IMR-90 (cell line): ENCODE data around the gene TRAPPC10. TPM values are rescaled to one million over a fixed set of nuclear protein-coding genes. Genes with fewer than 3 reads are reported as not detected.

Experiments used
- ATAC-seq: fragments of 200-7000 bp; cut with Tn5 transposase; 2 replicates; pipeline ENCODE4 v1.9.1; 2020; ENCODE audit warnings: low read depth, mild to moderate bottlenecking, moderate library complexity
- BruUV-seq: library from RNA; stranded (reverse); fragments of 400-500 nt; replicated peaks from 2 replicates; lab custom pipeline; 2021; lab: Mats Ljungman, UMichigan
- CTCF ChIA-PET: fragments of 300-600 bp; formaldehyde crosslinking; extraction: SDS; loops from one replicate; lab custom pipeline; 2021; ENCODE audit warnings: antibody characterized with exemption; lab: Yijun Ruan, JAX
- POLR2A ChIA-PET: fragments of 300-600 bp; sonication (Branson Sonifier 250); formaldehyde crosslinking; loops from one replicate; lab custom pipeline; 2022; ENCODE audit warnings: antibody characterized with exemption; ENCODE audit not compliant: unreplicated experiment; lab: Charles Lee
- DNase-seq: peaks from one replicate; pipeline ENCODE4 v3.0.0; 2013
- H2AFZ ChIP-seq: replicated peaks from 2 replicates; pipeline ENCODE3; 2013; ENCODE audit warnings: low read length, mild to moderate bottlenecking; ENCODE audit not compliant: poor library complexity
- H2AK5ac ChIP-seq: 2 replicates; pipeline ENCODE4 v1.6.1; 2013; ENCODE audit warnings: low read depth, low read length, inconsistent platforms
- H2AK9ac ChIP-seq: replicated peaks from 2 replicates; pipeline ENCODE3; 2013; ENCODE audit warnings: mild to moderate bottlenecking, low read depth, low read length, moderate library complexity; ENCODE audit not compliant: poor library complexity
- H2BK120ac ChIP-seq: 2 replicates; pipeline ENCODE4 v1.6.1; 2013; ENCODE audit warnings: low read depth, low read length, inconsistent platforms
- H2BK15ac ChIP-seq: 3 replicates; pipeline ENCODE4 v1.6.1; 2013; ENCODE audit warnings: low read depth, low read length, inconsistent platforms
- H2BK20ac ChIP-seq: 2 replicates; pipeline ENCODE4 v1.6.1; 2013; ENCODE audit warnings: low read depth, mild to moderate bottlenecking, inconsistent platforms, low read length, moderate library complexity
- H2BK5ac ChIP-seq: 2 replicates; pipeline ENCODE4 v1.6.1; 2013; ENCODE audit warnings: mild to moderate bottlenecking, low read depth, low read length, inconsistent platforms; ENCODE audit not compliant: poor library complexity, severe bottlenecking
- H3K14ac ChIP-seq: replicated peaks from 2 replicates; pipeline ENCODE4 v1.6.1; 2013; ENCODE audit warnings: low read depth, low read length, inconsistent platforms
- H3K18ac ChIP-seq: 2 replicates; pipeline ENCODE4 v1.6.1; 2013; ENCODE audit warnings: low read depth, low read length, control low read depth
- H3K23ac ChIP-seq: 2 replicates; pipeline ENCODE4 v1.6.1; 2013; ENCODE audit warnings: low read depth, low read length, inconsistent platforms
- H3K27ac ChIP-seq: 2 replicates; pipeline ENCODE4 v1.5.1; 2013; ENCODE audit warnings: mild to moderate bottlenecking, control low read depth, low read length; ENCODE audit not compliant: insufficient read depth
- H3K27me3 ChIP-seq: 2 replicates; pipeline ENCODE4 v1.6.1; 2013; ENCODE audit warnings: low read length; ENCODE audit not compliant: control insufficient read depth, insufficient read depth
- H3K36me3 ChIP-seq: 2 replicates; pipeline ENCODE4 v1.6.1; 2013; ENCODE audit warnings: low read length, mixed read lengths; ENCODE audit not compliant: control insufficient read depth, insufficient read depth
- H3K4ac ChIP-seq: 2 replicates; pipeline ENCODE4 v1.6.1; 2013; ENCODE audit warnings: low read depth, low read length, inconsistent platforms
- H3K4me1 ChIP-seq: 2 replicates; pipeline ENCODE4 v1.6.1; 2013; ENCODE audit warnings: low read length, mixed read lengths; ENCODE audit not compliant: control insufficient read depth, insufficient read depth
- H3K4me2 ChIP-seq: 2 replicates; pipeline ENCODE4 v1.6.1; 2013; ENCODE audit warnings: low read depth, mild to moderate bottlenecking, control low read depth, low read length, moderate library complexity
- H3K4me3 ChIP-seq: 2 replicates; pipeline ENCODE4 v1.5.1; 2013; ENCODE audit warnings: low read depth, mild to moderate bottlenecking, control low read depth, low read length, moderate library complexity; ENCODE audit not compliant: insufficient read depth
- H3K56ac ChIP-seq: 2 replicates; pipeline ENCODE4 v1.6.1; 2013; ENCODE audit warnings: low read length, inconsistent platforms; ENCODE audit not compliant: insufficient read depth; ENCODE audit errors: extremely low read depth
- H3K79me1 ChIP-seq, 2 experiments: 2 replicates each; pipeline ENCODE4 v1.6.1; 2013; ENCODE audit warnings: low read length in 2 of 2, inconsistent platforms in 1 of 2, low read depth in 1 of 2
- H3K9ac ChIP-seq: 2 replicates; pipeline ENCODE4 v1.6.1; 2013; ENCODE audit warnings: low read depth, low read length, control low read depth
- H3K9me1 ChIP-seq: 2 replicates; pipeline ENCODE4 v1.6.1; 2013; ENCODE audit warnings: low read length, inconsistent platforms; ENCODE audit not compliant: insufficient read depth
- H3K9me3 ChIP-seq: 2 replicates; pipeline ENCODE4 v1.6.1; 2013; ENCODE audit warnings: low read length; ENCODE audit not compliant: control insufficient read depth, insufficient read depth
- H4K20me1 ChIP-seq: 2 replicates; pipeline ENCODE4 v1.6.1; 2013; ENCODE audit warnings: low read length, inconsistent platforms; ENCODE audit not compliant: insufficient read depth
- H4K5ac ChIP-seq: 2 replicates; pipeline ENCODE4 v1.6.1; 2013; ENCODE audit warnings: mild to moderate bottlenecking, low read depth, low read length, control low read depth
- H4K8ac ChIP-seq, 2 experiments: 2 replicates each; pipeline ENCODE4 v1.6.1; 2013; ENCODE audit warnings: low read depth in 2 of 2, low read length in 2 of 2, control low read depth in 1 of 2, inconsistent platforms in 1 of 2
- H4K91ac ChIP-seq: 2 replicates; pipeline ENCODE4 v1.6.1; 2013; ENCODE audit warnings: low read depth, low read length, inconsistent platforms; ENCODE audit not compliant: insufficient read depth
- BHLHE40 ChIP-seq: fragments of 150-350 bp; IDR thresholded peaks from 2 replicates; pipeline ENCODE4 v1.6.1; 2016; ENCODE audit warnings: mild to moderate bottlenecking, low read depth, low read length
- CEBPB ChIP-seq: IDR thresholded peaks from 2 replicates; pipeline ENCODE4 v1.6.1; 2012; ENCODE audit warnings: low read depth, low read length, improper control_type of control experiment
- MAFK ChIP-seq: IDR thresholded peaks from 2 replicates; pipeline ENCODE4 v1.6.1; 2012; ENCODE audit warnings: low read depth, low read length, improper control_type of control experiment
- NFE2L2 ChIP-seq: fragments of 150-350 bp; IDR thresholded peaks from 2 replicates; pipeline ENCODE4 v1.6.1; 2016; ENCODE audit warnings: low read depth, mild to moderate bottlenecking, low read length
- POLR2A ChIP-seq: IDR thresholded peaks from 2 replicates; pipeline ENCODE4 v1.6.1; 2012; ENCODE audit warnings: mild to moderate bottlenecking, low read depth, low read length
- RAD21 ChIP-seq: IDR thresholded peaks from 2 replicates; pipeline ENCODE4 v1.6.1; 2012; ENCODE audit warnings: low read length, improper control_type of control experiment
- RCOR1 ChIP-seq: IDR thresholded peaks from 2 replicates; pipeline ENCODE4 v1.6.1; 2012; ENCODE audit warnings: mild to moderate bottlenecking, low read length, improper control_type of control experiment; ENCODE audit not compliant: insufficient replicate concordance
- SMC3 ChIP-seq: fragments of 150-350 bp; IDR thresholded peaks from 2 replicates; pipeline ENCODE4 v1.6.1; 2016; ENCODE audit warnings: low read depth, mild to moderate bottlenecking, antibody characterized with exemption, low read length, moderate library complexity
- WGBS, 2 experiments: methylation state at CpG; one replicate each; pipeline versions ENCODE4 v1.1.5 to v1.1.7; 2013; ENCODE audit warnings: missing lambda C conversion rate in 2 of 2; ENCODE audit not compliant: insufficient read length in 1 of 2; ENCODE audit errors: extremely low coverage in 2 of 2; 5-methylcytosine and 5-hydroxymethylcytosine counted together
- dilution Hi-C: fragments of 300-500 bp; cut with HindIII; formaldehyde crosslinking; loops from one replicate; pipeline ENCODE4 v1.14.3; 2018; ENCODE audit warnings: low sequenced_read_pairs; ENCODE audit not compliant: unreplicated experiment
- in situ Hi-C: fragments of 300-500 bp; cut with MboI; formaldehyde crosslinking; loops from 3 replicates; pipeline ENCODE4 v1.14.3; 2019; ENCODE audit warnings: low sequenced_read_pairs, inconsistent platforms, mixed read lengths
- intact Hi-C: fragments of 100-400 bp; cut with micrococcal nuclease; formaldehyde crosslinking; loops from 2 replicates; pipeline ENCODE4 v1.10.0; 2022
- polyA plus RNA-seq, 3 experiments: library from polyadenylated mRNA; depleted of rRNA; stranded (reverse); fragments of >200 nt; gene quantifications; 2 replicates each; pipeline ENCODE4 v1.2.3, GENCODE V29; 2012; ENCODE audit warnings: low replicate concordance in 1 of 3
- total RNA-seq: library from RNA; depleted of rRNA; stranded (reverse); fragments of >200 nt; gene quantifications from 2 replicates; pipeline ENCODE4 v1.2.3, GENCODE V29; 2012
- TF ChIP-seq, protein P1 (sequence below): fragments of 150-350 bp; IDR thresholded peaks from 2 replicates; pipeline ENCODE4 v1.6.1; 2017; ENCODE audit warnings: mild to moderate bottlenecking, antibody characterized with exemption, low read length, low read depth
- TF ChIP-seq, protein P2 (sequence below): conservative IDR thresholded peaks from 2 replicates; pipeline ENCODE4 v1.5.1; 2012; ENCODE audit warnings: mild to moderate bottlenecking, low read depth, low read length, improper control_type of control experiment

The TRAPPC10 gene
- total and polyA plus RNA-seq, 2 of the 4 experiments (the other 2 are of a cell fraction): 17.8 to 18.1 TPM

GRCh38 chr21:43986544-43987451 is 25.3 kb upstream of the TRAPPC10 start:
- DNase-seq (no peak), ATAC-seq (no peak)
- H2AK9ac ChIP-seq: no peak overlapping the region
- H2AK5ac ChIP-seq: no peak overlapping the region
- H2BK5ac ChIP-seq: no peak overlapping the region
- no peak overlapping the region for H3K4me3 ChIP-seq
- H3K27me3 ChIP-seq: no peaks in the 10 kb centered on the region
- no peak overlapping the region for H2BK120ac ChIP-seq
- H3K4me1 ChIP-seq: no peaks in the 10 kb centered on the region; the same call in 1 of the 2 replicates
- no peak overlapping the region for H3K14ac ChIP-seq
- TF ChIP-seq POLR2A (no peak), BHLHE40 (no peak), RAD21 (no peak), RCOR1 (no peak), CEBPB (no peak), SMC3 (no peak), MAFK (no peak), NFE2L2 (no peak)
- TF ChIP-seq, protein P1, sequence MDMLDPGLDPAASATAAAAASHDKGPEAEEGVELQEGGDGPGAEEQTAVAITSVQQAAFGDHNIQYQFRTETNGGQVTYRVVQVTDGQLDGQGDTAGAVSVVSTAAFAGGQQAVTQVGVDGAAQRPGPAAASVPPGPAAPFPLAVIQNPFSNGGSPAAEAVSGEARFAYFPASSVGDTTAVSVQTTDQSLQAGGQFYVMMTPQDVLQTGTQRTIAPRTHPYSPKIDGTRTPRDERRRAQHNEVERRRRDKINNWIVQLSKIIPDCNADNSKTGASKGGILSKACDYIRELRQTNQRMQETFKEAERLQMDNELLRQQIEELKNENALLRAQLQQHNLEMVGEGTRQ: no peak
- TF ChIP-seq, protein P2, sequence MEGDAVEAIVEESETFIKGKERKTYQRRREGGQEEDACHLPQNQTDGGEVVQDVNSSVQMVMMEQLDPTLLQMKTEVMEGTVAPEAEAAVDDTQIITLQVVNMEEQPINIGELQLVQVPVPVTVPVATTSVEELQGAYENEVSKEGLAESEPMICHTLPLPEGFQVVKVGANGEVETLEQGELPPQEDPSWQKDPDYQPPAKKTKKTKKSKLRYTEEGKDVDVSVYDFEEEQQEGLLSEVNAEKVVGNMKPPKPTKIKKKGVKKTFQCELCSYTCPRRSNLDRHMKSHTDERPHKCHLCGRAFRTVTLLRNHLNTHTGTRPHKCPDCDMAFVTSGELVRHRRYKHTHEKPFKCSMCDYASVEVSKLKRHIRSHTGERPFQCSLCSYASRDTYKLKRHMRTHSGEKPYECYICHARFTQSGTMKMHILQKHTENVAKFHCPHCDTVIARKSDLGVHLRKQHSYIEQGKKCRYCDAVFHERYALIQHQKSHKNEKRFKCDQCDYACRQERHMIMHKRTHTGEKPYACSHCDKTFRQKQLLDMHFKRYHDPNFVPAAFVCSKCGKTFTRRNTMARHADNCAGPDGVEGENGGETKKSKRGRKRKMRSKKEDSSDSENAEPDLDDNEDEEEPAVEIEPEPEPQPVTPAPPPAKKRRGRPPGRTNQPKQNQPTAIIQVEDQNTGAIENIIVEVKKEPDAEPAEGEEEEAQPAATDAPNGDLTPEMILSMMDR: no peak
- H3K9me1 ChIP-seq: peaks cover 3% of the 10 kb centered on the region; the same call in 1 of the 2 replicates
- no peak overlapping the region for H3K4me2 ChIP-seq
- in situ Hi-C loops: no loop called here
- H3K56ac ChIP-seq: no peak overlapping the region
- no peak overlapping the region for H3K4ac ChIP-seq
- H3K79me1 ChIP-seq: no peaks in the 10 kb centered on the region
- H2AFZ ChIP-seq: no peak overlapping the region
- no peak overlapping the region for H4K91ac ChIP-seq
- dilution Hi-C loops: no loop called here
- no peaks in the 10 kb centered on the region; the same call in 1 of the 2 replicates for H4K20me1 ChIP-seq
- peaks cover 6% of the 10 kb centered on the region; the same call in 1 of the 2 replicates for H3K36me3 ChIP-seq
- BruUV-seq: no TSS peak
- intact Hi-C loops: no loop called here
- H3K23ac ChIP-seq: no peak overlapping the region
- H3K27ac ChIP-seq: no peak overlapping the region
- no peak overlapping the region for H3K9ac ChIP-seq
- ChIA-PET POLR2A (no interaction called here), CTCF (no interaction called here)
- WGBS, 2 experiments: 94% methylated on average over 3 of the region's 22 CpGs; no CpG with 5 or more reads in 1 of the 2 experiments
- H4K8ac ChIP-seq: no peak overlapping the region
- no peak overlapping the region for H4K5ac ChIP-seq
- no peak overlapping the region for H3K18ac ChIP-seq
- no peak overlapping the region for H2BK15ac ChIP-seq
- H2BK20ac ChIP-seq: no peak overlapping the region
- H3K9me3 ChIP-seq: no peaks in the 10 kb centered on the region
